ACC112 (cell line): ENCODE data around the gene FRMD4A.
"Not testable (repeated sequence)": the region's sequence is repeated elsewhere in the genome, so short reads cannot be mapped to it uniquely, and the experiment has no call there.

Source experiments
- H2AFZ ChIP-seq: fragments of 200-600 bp; sonication (generic); one replicate; pipeline ENCODE4 v1.6.0; 2017; ENCODE audit warnings: antibody characterized with exemption, low read length; ENCODE audit not compliant: unreplicated experiment
- H3K27ac ChIP-seq: fragments of 200-600 bp; sonication (generic); 2 replicates; pipeline ENCODE4 v1.5.1; 2014; ENCODE audit warnings: low read depth, mild to moderate bottlenecking, antibody characterized with exemption, low read length, moderate library complexity
- H3K27me3 ChIP-seq: fragments of 200-600 bp; sonication (generic); 2 replicates; pipeline ENCODE4 v1.6.1; 2014; ENCODE audit warnings: mild to moderate bottlenecking, antibody characterized with exemption, low read length, moderate library complexity, mixed read lengths; ENCODE audit not compliant: insufficient read depth
- H3K36me3 ChIP-seq: fragments of 200-600 bp; sonication (generic); 2 replicates; pipeline ENCODE4 v1.6.1; 2016; ENCODE audit warnings: mild to moderate bottlenecking, antibody characterized with exemption, low read length, moderate library complexity, mixed read lengths; ENCODE audit not compliant: insufficient read depth
- H3K4me1 ChIP-seq: fragments of 200-600 bp; sonication (generic); one replicate; pipeline ENCODE4 v1.6.1; 2016; ENCODE audit warnings: low read length, mixed read lengths; ENCODE audit not compliant: insufficient read depth, unreplicated experiment, control insufficient read depth
- H3K4me3 ChIP-seq: fragments of 200-600 bp; sonication (generic); 2 replicates; pipeline ENCODE4 v1.5.1; 2014; ENCODE audit warnings: mild to moderate bottlenecking, low read depth, low read length
- H3K79me2 ChIP-seq: fragments of 200-600 bp; sonication (generic); one replicate; pipeline ENCODE4 v1.6.0; 2016; ENCODE audit warnings: low read length; ENCODE audit not compliant: control insufficient read depth, unreplicated experiment, insufficient read depth

Gene FRMD4A

DNA sequence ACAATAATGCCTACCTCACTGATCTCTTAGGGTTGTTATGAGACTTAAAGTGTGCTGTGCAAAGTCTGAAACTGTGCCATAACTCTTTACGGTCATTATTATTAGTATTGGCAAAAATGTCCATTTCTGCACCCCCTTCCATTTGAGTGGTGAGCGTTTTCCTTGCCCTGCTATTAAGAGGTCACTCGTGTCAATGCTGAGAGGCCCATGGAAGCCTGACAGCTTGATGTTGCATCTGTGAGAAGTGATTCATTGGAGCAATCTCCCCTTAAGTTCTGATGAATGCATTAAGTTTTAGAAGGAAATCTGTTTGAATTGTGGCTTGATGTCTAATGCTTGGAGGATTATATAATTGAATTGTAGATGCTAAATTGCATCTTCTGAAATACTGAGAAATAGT is 253.3 kb downstream of the FRMD4A start:
- Histone ChIP-seq H3K36me3 (no peaks in the 10 kb centered on the region), H2AFZ (no peak overlapping the region), H3K4me1 (peaks cover 17% of the 10 kb centered on the region)

DNA sequence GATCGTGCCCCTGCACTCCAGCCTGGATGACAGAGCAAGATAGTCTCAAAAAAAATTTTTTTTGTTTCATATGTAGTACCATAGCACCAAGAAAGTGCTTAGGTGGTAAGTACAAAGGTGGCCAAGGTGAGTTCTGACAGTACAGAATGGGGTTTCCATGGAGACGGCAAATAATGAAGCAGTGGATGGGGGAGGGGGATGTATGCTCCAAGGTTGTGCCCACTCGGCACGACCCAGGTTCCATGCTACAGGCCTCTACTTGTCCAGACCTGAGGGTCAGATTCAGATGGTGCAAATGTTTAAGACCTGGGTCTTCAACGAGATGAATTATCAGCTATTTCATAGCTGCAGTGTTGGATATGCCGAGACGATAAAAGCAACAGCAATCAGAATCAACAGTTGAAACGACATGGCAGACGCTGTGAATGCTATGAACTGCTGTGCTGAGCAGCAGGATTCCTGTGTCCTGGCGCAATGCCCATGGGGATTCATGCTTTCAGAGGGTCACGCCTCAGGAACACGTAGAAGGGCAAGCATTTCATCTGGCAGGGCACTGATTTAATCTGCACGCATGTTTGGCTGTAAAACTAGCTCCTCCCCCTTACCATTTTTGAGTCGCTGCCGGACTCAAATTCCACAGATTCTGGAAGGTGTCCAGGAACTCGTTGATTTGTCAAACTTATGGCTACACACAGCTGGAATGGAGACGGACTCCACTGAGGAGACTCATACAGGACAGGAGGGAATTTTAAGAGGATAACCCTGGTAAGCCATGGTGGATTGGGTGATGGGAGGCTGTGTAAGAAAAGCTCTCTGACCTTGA is 256.5 kb downstream of the FRMD4A start:
- peaks cover 17% of the 10 kb centered on the region for H3K4me1 ChIP-seq
- peak overlapping the region; percentile 40; the same call in 1 of the 2 replicates for H3K4me3 ChIP-seq
- H3K27me3 ChIP-seq, result no peaks in the 10 kb centered on the region
- H3K27ac ChIP-seq, result peak overlapping the region; percentile 83
- peak overlapping the region; percentile 90 for H2AFZ ChIP-seq
- H3K36me3 ChIP-seq, result no peaks in the 10 kb centered on the region
- no peaks in the 10 kb centered on the region for H3K79me2 ChIP-seq

More for the DNA sequence above, 253.3 kb downstream of the FRMD4A start:
- Histone ChIP-seq H3K79me2 (no peaks in the 10 kb centered on the region), H3K4me3 (no peak overlapping the region), H3K27ac (no peak overlapping the region), H3K27me3 (no peaks in the 10 kb centered on the region)

DNA sequence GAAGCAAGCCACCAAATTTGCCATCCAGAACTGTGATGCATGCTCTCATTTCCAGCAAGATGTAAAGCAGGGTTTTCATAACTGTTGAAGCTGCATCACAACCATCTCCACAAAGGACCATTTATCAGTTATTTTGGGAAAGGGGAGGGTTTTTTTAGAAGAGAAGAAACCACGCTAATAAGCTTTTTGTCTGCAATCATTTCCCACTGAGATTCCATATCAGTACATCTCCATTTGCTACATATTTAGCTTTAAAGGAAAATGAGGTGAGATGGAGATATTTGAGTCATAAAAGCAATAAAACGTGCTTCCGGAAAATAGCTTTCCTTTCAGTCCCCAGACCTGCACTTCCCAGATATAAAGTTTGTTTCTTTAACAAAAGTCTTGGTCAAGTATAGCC is 258.2 kb downstream of the FRMD4A start:
- no peak overlapping the region for H2AFZ ChIP-seq
- H3K4me3 ChIP-seq, result no peak overlapping the region
- no peaks in the 10 kb centered on the region for H3K36me3 ChIP-seq
- H3K79me2 ChIP-seq, result no peaks in the 10 kb centered on the region
- no peak overlapping the region for H3K27ac ChIP-seq
- H3K4me1 ChIP-seq, result peaks cover 17% of the 10 kb centered on the region
- H3K27me3 ChIP-seq, result no peaks in the 10 kb centered on the region

DNA sequence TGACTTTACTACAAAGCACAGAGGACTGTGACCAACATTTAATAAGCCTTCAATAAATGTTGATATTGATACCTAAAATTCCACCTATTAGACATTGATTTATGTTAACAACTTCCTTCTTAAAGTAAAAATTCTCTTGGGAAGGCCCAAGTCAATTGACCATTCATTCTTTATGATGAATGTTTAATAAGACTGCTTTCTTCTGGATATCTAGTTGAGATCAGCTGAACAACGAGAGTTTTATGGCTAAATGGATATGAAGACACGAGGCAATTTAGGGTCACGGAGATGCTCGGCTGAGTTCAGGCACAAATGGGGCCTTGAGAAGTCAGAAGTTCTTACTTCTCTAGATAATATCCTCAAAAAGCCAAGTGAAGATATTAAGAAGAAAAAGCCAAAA is 258.8 kb downstream of the FRMD4A start:
- peaks cover 17% of the 10 kb centered on the region for H3K4me1 ChIP-seq
- no peaks in the 10 kb centered on the region for H3K79me2 ChIP-seq
- no peak overlapping the region for H3K4me3 ChIP-seq
- no peaks in the 10 kb centered on the region for H3K27me3 ChIP-seq
- no peaks in the 10 kb centered on the region for H3K36me3 ChIP-seq
- H3K27ac ChIP-seq, result no peak overlapping the region
- H2AFZ ChIP-seq, result no peak overlapping the region

DNA sequence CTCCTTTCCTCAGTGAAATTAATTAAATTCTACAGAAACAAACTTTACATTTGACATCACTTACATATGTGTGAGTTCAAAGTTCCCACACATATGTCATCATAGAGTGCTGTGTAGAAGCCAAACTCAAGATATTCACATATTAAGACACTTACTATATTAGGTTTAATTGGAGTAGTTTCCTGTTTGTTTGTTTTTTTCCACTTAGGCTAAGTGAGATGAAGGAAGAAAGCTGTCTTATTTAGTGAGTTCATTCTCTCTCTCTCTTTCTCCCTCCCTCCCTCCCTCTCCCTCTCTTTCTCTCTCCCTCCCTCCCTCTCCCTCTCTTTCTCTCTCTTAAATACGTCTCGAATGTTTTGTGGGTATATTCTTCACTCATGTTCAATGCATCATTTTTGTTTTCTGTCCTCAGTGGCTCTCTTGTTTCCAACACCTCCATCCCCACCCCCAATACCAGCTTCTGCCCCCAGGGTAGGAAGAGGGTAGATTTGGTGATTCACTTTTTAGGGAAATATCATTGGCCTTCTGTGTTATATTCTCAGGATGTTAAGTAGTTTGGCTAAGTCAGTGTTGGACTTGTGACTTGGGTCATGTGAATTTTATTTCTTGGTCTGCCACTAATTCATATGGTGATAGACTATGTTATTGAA is 262.0 kb downstream of the FRMD4A start:
- Histone ChIP-seq H3K27ac (no peak overlapping the region), H3K36me3 (no peaks in the 10 kb centered on the region), H3K4me1 (peaks cover 6% of the 10 kb centered on the region), H3K4me3 (no peak overlapping the region), H3K79me2 (no peaks in the 10 kb centered on the region), H3K27me3 (no peaks in the 10 kb centered on the region), H2AFZ (no peak overlapping the region)

DNA sequence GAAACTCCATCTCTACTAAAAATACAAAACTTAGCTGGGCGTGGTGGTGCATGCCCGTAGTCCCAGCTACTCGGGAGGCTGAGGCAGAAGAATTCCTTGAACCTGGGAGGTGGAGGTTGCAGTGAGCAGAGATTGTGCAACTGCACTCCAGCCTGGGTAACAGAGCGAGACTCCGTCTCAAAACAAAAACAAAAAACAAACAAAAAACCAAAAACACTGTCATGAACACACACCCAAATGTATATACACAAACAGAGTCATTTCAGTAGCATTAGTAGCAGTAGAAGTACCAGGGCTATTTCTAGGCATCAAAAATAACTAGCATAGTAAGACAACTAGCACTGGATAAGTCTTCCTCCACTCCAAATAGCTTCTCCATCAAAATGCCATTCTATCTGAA is 263.1 kb downstream of the FRMD4A start:
- H3K4me3 ChIP-seq, H3K36me3 ChIP-seq, H2AFZ ChIP-seq, H3K27me3 ChIP-seq, H3K4me1 ChIP-seq, H3K79me2 ChIP-seq, H3K27ac ChIP-seq: not testable (repeated sequence)

DNA sequence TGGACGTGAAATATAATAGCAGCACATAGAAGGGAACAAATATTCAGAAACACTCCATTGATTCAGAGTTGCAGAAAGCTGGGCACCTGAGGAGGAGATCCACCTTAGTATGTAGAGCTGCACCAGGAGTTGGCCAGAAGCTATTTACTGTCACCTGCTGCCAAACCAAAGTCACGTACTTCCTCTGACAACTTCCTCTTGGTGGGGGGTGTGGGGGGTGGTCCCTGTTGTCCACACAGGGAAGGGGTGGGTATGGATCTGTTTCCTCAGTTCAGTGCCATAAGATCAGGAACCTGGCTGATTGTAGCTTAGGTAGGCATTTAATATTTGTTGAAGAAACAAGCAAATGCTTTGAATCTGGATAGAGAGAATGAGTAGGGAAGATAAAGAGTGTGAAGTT is 264.6 kb downstream of the FRMD4A start:
- Histone ChIP-seq H3K36me3 (no peaks in the 10 kb centered on the region), H3K79me2 (no peaks in the 10 kb centered on the region), H3K4me1 (peaks cover 9% of the 10 kb centered on the region), H3K4me3 (no peak overlapping the region), H2AFZ (no peak overlapping the region), H3K27ac (no peak overlapping the region), H3K27me3 (no peaks in the 10 kb centered on the region)

DNA sequence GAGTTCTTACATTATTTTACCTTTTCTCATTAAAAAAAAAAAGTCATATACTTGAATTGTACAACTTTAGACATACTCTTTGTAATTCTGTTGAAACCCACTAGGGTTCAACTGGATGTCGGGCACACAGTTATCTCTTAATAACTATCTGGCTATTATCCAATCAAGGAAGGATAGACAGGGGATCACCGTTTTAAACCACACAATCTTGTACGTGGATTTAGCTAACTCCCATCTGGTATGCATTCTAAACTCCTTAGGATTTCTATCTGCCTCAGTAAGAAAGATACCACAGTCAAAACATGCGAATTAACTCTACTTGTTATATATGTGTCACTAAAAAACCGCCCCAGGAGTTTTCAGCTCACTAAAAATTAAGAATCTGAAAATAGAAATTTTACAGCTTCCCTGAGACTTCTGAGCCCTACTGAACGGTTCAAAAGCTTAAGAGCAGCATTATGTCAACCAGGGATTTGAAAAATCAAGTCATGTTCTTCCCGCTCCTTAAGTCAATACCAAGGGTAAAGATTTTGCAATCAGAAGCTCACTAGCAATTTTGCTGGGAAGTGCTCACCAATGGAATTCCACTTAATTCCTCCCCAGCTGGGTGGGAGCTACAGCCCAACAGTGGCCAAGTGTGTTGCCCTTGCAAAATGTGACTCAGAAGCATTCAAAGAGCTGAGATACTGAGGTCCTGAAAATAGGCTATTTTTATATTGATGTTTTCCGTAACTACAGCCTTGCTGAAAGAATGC is 267.0 kb downstream of the FRMD4A start:
- peaks cover 25% of the 10 kb centered on the region for H3K4me1 ChIP-seq
- H3K4me3 ChIP-seq, result no peak overlapping the region
- peak overlapping the region; percentile 52 for H3K27ac ChIP-seq

DNA sequence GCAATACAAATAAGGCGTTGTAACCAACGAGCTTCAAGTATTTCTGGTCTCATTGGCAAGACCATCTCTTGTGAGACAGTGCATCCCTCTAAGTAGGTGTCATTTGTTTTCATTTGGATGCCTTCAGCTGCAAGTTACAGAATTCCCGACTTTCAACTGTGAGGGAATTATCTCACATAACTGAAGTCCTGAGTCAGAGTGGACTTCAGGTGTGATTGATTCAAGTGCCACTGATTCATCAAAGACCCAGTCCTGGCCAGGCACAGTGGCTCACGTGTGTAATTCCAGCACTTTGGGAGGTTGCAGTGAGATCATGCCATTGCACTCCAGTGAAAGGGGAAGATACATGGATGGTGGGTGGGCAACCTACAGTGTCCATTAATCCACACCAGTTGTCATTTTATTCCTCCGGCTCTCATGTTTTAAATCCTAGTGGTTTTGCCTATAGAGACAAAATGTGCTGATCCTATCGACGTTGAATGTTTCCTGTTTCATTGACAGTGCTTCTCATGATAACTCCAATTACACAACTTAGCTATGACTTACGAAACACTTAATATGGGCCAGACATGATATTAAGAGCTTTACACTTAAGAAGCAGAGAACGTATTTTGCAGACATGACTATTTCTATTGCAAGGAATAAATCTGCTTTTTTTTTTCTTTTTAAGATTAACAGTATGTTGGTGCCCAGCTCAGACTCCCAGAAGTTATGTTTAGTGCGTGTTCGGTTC is 268.0 kb downstream of the FRMD4A start:
- H3K4me1 ChIP-seq, result peaks cover 25% of the 10 kb centered on the region
- H3K79me2 ChIP-seq, result no peaks in the 10 kb centered on the region
- no peaks in the 10 kb centered on the region for H3K36me3 ChIP-seq
- H3K27me3 ChIP-seq, result no peaks in the 10 kb centered on the region
- no peak overlapping the region for H3K27ac ChIP-seq
- H3K4me3 ChIP-seq, result no peak overlapping the region
- no peak overlapping the region for H2AFZ ChIP-seq

More for the DNA sequence above, 267.0 kb downstream of the FRMD4A start:
- H3K36me3 ChIP-seq, result no peaks in the 10 kb centered on the region
- no peaks in the 10 kb centered on the region for H3K27me3 ChIP-seq
- peak overlapping the region; percentile 55 for H2AFZ ChIP-seq
- H3K79me2 ChIP-seq, result no peaks in the 10 kb centered on the region

DNA sequence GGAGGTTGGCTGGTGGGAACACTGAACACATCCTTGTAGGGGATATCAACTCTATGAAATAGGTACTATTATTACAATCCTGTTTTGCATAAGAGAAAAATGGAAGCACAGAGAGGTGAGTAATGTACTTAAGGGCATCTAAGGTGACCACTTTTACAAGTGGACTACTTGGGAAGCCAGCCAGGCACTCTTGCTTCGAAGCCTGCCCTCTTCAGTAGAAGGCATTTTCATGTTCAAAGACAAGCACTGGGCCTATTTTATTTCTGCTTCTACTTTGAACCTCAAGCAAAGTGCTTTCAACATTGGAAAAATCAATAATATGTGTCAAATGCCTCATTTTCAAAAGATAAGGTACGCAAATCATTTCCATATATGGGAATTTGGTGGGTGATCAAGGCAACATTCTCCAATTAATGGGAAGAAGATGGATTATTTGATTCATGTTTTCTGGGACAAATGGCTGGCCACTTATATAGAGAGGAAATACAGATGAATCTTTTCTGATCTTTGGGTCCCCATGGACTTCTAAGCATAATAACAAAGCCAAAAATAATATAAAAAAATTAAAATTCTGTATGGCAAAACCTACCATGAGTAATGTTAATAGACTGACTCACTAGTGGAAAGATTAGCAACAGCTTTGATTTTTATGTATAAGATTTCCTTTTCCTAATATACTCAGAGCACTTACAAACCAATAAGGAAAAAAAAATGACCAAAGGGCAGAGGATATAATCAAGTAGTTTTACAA is 270.2 kb downstream of the FRMD4A start:
- Histone ChIP-seq H2AFZ (no peak overlapping the region), H3K4me1 (peaks cover 38% of the 10 kb centered on the region), H3K79me2 (no peaks in the 10 kb centered on the region), H3K4me3 (peak overlapping the region; percentile 23; the same call in 1 of the 2 replicates), H3K27me3 (no peaks in the 10 kb centered on the region), H3K36me3 (no peaks in the 10 kb centered on the region), H3K27ac (peak overlapping the region; percentile 89)
